Suprapubic skin (tissue), 4 donors: ENCODE data around the gene VPS26A.

Experiments used
- CTCF ChIP-seq, 2 donors: fragments of 200-600 bp in 1 of 2; fragments of 450-650 bp in 1 of 2; sonication (generic) in 1 of 2; IDR thresholded peaks; one replicate each; pipeline ENCODE4 v1.5.1; 2016 to 2019; ENCODE audit warnings: antibody characterized with exemption in 2 of 2, mild to moderate bottlenecking in 1 of 2, moderate library complexity in 1 of 2
- EP300 ChIP-seq: sonication (generic); formaldehyde crosslinking; IDR thresholded peaks from one replicate; pipeline ENCODE4 v1.6.1; 2017; ENCODE audit warnings: antibody characterized with exemption
- POLR2A ChIP-seq, 2 donors: fragments of 450-650 bp; IDR thresholded peaks; one replicate each; pipeline ENCODE4 v1.6.1; 2017; ENCODE audit warnings: antibody characterized with exemption in 2 of 2, mild to moderate bottlenecking in 2 of 2, moderate library complexity in 2 of 2
- POLR2AphosphoS5 ChIP-seq, 3 donors: sonication (generic); formaldehyde crosslinking; IDR thresholded peaks; one replicate each; pipeline ENCODE4 v1.6.1; 2017; ENCODE audit warnings: antibody characterized with exemption in 3 of 3

GRCh38 chr10:69181433-69181832 is 57.5 kb downstream of the VPS26A start:
- TF ChIP-seq CTCF (IDR thresholded peaks at IDR 0.05) (no peak), POLR2A (IDR thresholded peaks at IDR 0.05) (no peak), EP300 (no peak), POLR2AphosphoS5 (IDR thresholded peaks at IDR 0.05) (no peak)
